GM12892 (cell line): ENCODE data around the gene GRIN3A.

Experiments
- POLR2A ChIP-seq: IDR thresholded peaks from 2 replicates; pipeline ENCODE4 v1.6.1; 2011; ENCODE audit warnings: low read depth, low read length, control low read depth
- POLR2AphosphoS5 ChIP-seq: IDR thresholded peaks from 2 replicates; pipeline ENCODE4 v1.6.1; 2011; ENCODE audit warnings: low read depth, low read length, control low read depth
- TAF1 ChIP-seq: IDR thresholded peaks from 2 replicates; pipeline ENCODE4 v1.6.1; 2011; ENCODE audit warnings: low read depth, mild to moderate bottlenecking, control low read depth, low read length, borderline replicate concordance

- TF ChIP-seq POLR2AphosphoS5, result no peak
- no peak for TF ChIP-seq POLR2A
- no peak for TF ChIP-seq TAF1
Measured at GRCh38 chr9:101718192-101718591, 20.3 kb downstream of the GRIN3A start.
